Measurements from ENCODE around the gene PDE12.

Gene PDE12

GRCh38 chr3:57544181-57545125, 11.6 kb upstream of the PDE12 start, which contains the start of gene DNAH12:
TSS of gene DNAH12 (minus strand) at chr3:57544344. CDS start at chr3:57542870, 1,474 bp downstream.
- TF ChIP-seq CTCF (IDR thresholded peaks at IDR 0.05), result no peak
- Mint-ChIP-seq H3K36me3 (ENCODE audit: low read depth) (no peaks in the 10 kb centered on the region), H3K9me3 (no peaks in the 10 kb centered on the region), H3K27ac (peak within 1 kb of the TSS; percentile 96), H3K4me3 (peak within 1 kb of the TSS; percentile 73), H3K27me3 (ENCODE audit: low read depth, poor library complexity) (peaks cover 16% of the 10 kb centered on the region), H3K4me1 (peaks cover 36% of the 10 kb centered on the region)
- DNase-seq, result peak; percentile 91

GRCh38 chr3:57545636-57546268, 10.3 kb upstream of the PDE12 start:
- Mint-ChIP-seq H3K27ac (peak overlapping the region; percentile 96), H3K27me3 (ENCODE audit: low read depth, poor library complexity) (peaks cover 12% of the 10 kb centered on the region), H3K4me1 (peaks cover 36% of the 10 kb centered on the region), H3K9me3 (no peaks in the 10 kb centered on the region), H3K4me3 (peak overlapping the region; percentile 18), H3K36me3 (ENCODE audit: low read depth) (no peaks in the 10 kb centered on the region)
- no peak for TF ChIP-seq CTCF (IDR thresholded peaks at IDR 0.05)
- DNase-seq, result no peak

- H3K4me3 Mint-ChIP-seq, result no peak overlapping the region
- no peaks in the 10 kb centered on the region for H3K9me3 Mint-ChIP-seq
- no peak for DNase-seq
- TF ChIP-seq CTCF (IDR thresholded peaks at IDR 0.05), result no peak
- H3K4me1 Mint-ChIP-seq, result peaks cover 36% of the 10 kb centered on the region
- peaks cover 5% of the 10 kb centered on the region for H3K27me3 Mint-ChIP-seq (ENCODE audit: low read depth, poor library complexity)
- H3K27ac Mint-ChIP-seq, result no peak overlapping the region
- H3K36me3 Mint-ChIP-seq (ENCODE audit: low read depth), result no peaks in the 10 kb centered on the region
Measured at GRCh38 chr3:57546616-57547015, 9.5 kb upstream of the PDE12 start.

- Mint-ChIP-seq H3K27me3 (ENCODE audit: low read depth, poor library complexity) (peaks cover 7% of the 10 kb centered on the region), H3K4me1 (peaks cover 44% of the 10 kb centered on the region), H3K9me3 (peaks cover 3% of the 10 kb centered on the region), H3K27ac (peak overlapping the region; percentile 100), H3K4me3 (peak overlapping the region; percentile 97), H3K36me3 (ENCODE audit: low read depth) (peaks cover 15% of the 10 kb centered on the region)
- DNase-seq, result no peak
- TF ChIP-seq CTCF (IDR thresholded peaks at IDR 0.05), result no peak
Measured at GRCh38 chr3:57555306-57555705, 768 bp upstream of the PDE12 start.

- Mint-ChIP-seq H3K27me3 (ENCODE audit: low read depth, poor library complexity) (peaks cover 7% of the 10 kb centered on the region), H3K36me3 (ENCODE audit: low read depth) (peaks cover 21% of the 10 kb centered on the region), H3K27ac (peak overlapping the region; percentile 100), H3K4me3 (peak overlapping the region; percentile 97), H3K9me3 (peaks cover 3% of the 10 kb centered on the region), H3K4me1 (peaks cover 44% of the 10 kb centered on the region)
- DNase-seq, result no peak
- no peak for TF ChIP-seq CTCF (IDR thresholded peaks at IDR 0.05)
Measured at GRCh38 chr3:57556459-57557084, 498 bp downstream of the PDE12 start.
